GM23338 (cell line): ENCODE results near the gene ZFHX3. TPM values are rescaled to one million over a fixed set of nuclear protein-coding genes. Genes with fewer than 3 reads are reported as not detected.

ENCODE experiments used
- ATAC-seq: fragments of 200-7000 bp; cut with Tn5 transposase; 3 replicates; pipeline ENCODE4 v1.9.1; 2020
- DNase-seq: peaks from one replicate; pipeline ENCODE4 v3.0.0-alpha.2; 2015; ENCODE audit warnings: low spot score
- H2AFZ ChIP-seq: fragments of 200-600 bp; sonication (generic); 2 replicates; pipeline ENCODE4 v1.8.0; 2016; ENCODE audit warnings: antibody characterized with exemption, mild to moderate bottlenecking, moderate library complexity
- H3F3A ChIP-seq: fragments of 200-600 bp; sonication (generic); replicated peaks from 2 replicates; pipeline ENCODE4 v1.8.0; 2017; ENCODE audit warnings: antibody characterized with exemption, mixed run types, low read depth
- H3K27ac ChIP-seq: fragments of 200-600 bp; sonication (generic); 2 replicates; pipeline ENCODE4 v1.6.1; 2016; ENCODE audit warnings: low read depth
- H3K27me3 ChIP-seq: fragments of 200-600 bp; sonication (generic); 2 replicates; pipeline ENCODE4 v1.8.0; 2016; ENCODE audit warnings: mild to moderate bottlenecking, mixed run types, moderate library complexity; ENCODE audit not compliant: insufficient read depth
- H3K36me3 ChIP-seq: fragments of 200-600 bp; sonication (generic); 2 replicates; pipeline ENCODE4 v1.8.0; 2016; ENCODE audit warnings: mild to moderate bottlenecking; ENCODE audit not compliant: insufficient read depth
- H3K4me1 ChIP-seq: fragments of 200-600 bp; sonication (generic); 2 replicates; pipeline ENCODE4 v1.8.0; 2016; ENCODE audit warnings: mild to moderate bottlenecking, moderate library complexity; ENCODE audit not compliant: insufficient read depth
- H3K4me2 ChIP-seq: fragments of 200-600 bp; sonication (generic); 2 replicates; pipeline ENCODE4 v1.7.1; 2017; ENCODE audit warnings: mixed run types
- H3K4me3 ChIP-seq: fragments of 200-600 bp; sonication (generic); 2 replicates; pipeline ENCODE4 v1.6.1; 2016; ENCODE audit warnings: mixed run types
- H3K79me2 ChIP-seq: fragments of 200-600 bp; sonication (generic); replicated peaks from 2 replicates; pipeline ENCODE4 v1.8.0; 2017; ENCODE audit warnings: mild to moderate bottlenecking; ENCODE audit not compliant: insufficient read depth
- H3K9me2 ChIP-seq: fragments of 200-600 bp; sonication (generic); 2 replicates; pipeline ENCODE4 v1.8.0; 2017; ENCODE audit not compliant: insufficient read depth
- H4K20me1 ChIP-seq: fragments of 200-600 bp; sonication (generic); replicated peaks from 2 replicates; pipeline ENCODE4 v1.8.0; 2017; ENCODE audit warnings: mild to moderate bottlenecking; ENCODE audit not compliant: insufficient read depth
- H3K27ac Mint-ChIP-seq: 2 replicates; pipeline ENCODE4 v1.8.0; 2020; ENCODE audit warnings: inconsistent platforms, mild to moderate bottlenecking, moderate library complexity, mixed read lengths
- H3K27me3 Mint-ChIP-seq: 3 replicates; pipeline ENCODE4 v1.8.0; 2022; ENCODE audit warnings: low read depth, mild to moderate bottlenecking, moderate library complexity, mixed read lengths, inconsistent platforms; ENCODE audit not compliant: insufficient read depth, poor library complexity
- H3K36me3 Mint-ChIP-seq: 3 replicates; pipeline ENCODE4 v1.8.0; 2021; ENCODE audit warnings: low read depth, mild to moderate bottlenecking, inconsistent platforms, moderate library complexity, mixed read lengths
- H3K4me1 Mint-ChIP-seq: 3 replicates; pipeline ENCODE4 v1.8.0; 2020; ENCODE audit warnings: mild to moderate bottlenecking, inconsistent platforms, mixed read lengths
- H3K4me3 Mint-ChIP-seq: 3 replicates; pipeline ENCODE4 v1.8.0; 2021; ENCODE audit warnings: moderate library complexity, mild to moderate bottlenecking, inconsistent platforms, mixed read lengths
- H3K9me3 Mint-ChIP-seq: 3 replicates; pipeline ENCODE4 v1.8.0; 2020; ENCODE audit warnings: moderate library complexity, mild to moderate bottlenecking, inconsistent platforms, mixed read lengths
- CREB1 ChIP-seq: fragments of 250-450 bp; sonication (Bioruptor Pico); IDR thresholded peaks from 2 replicates; pipeline ENCODE4 v1.5.0; 2020; ENCODE audit warnings: low read depth, mild to moderate bottlenecking, moderate library complexity
- CTCF ChIP-seq, 2 experiments: fragments of 200-600 bp in 1 of 2; sonication (generic) in 1 of 2; conservative IDR thresholded peaks; 2 replicates each; pipeline versions ENCODE4 v1.5.1 to v1.6.1; 2016 to 2017; ENCODE audit warnings: antibody characterized with exemption in 2 of 2, low read depth in 2 of 2, mild to moderate bottlenecking in 2 of 2, moderate library complexity in 1 of 2
- ETS1 ChIP-seq: IDR thresholded peaks from 2 replicates; pipeline ENCODE4 v1.6.1; 2016; ENCODE audit warnings: antibody characterized with exemption
- EZH2 ChIP-seq: fragments of 200-600 bp; sonication (generic); IDR thresholded peaks from one replicate; pipeline ENCODE4 v1.8.0; 2017; ENCODE audit warnings: antibody characterized with exemption, mild to moderate bottlenecking, low read depth; ENCODE audit not compliant: unreplicated experiment
- JUNB ChIP-seq: IDR thresholded peaks from one replicate; pipeline ENCODE4 v1.6.1; 2016; ENCODE audit warnings: antibody characterized with exemption; ENCODE audit not compliant: unreplicated experiment
- REST ChIP-seq: IDR thresholded peaks from one replicate; pipeline ENCODE4 v1.6.1; 2018; ENCODE audit warnings: antibody characterized with exemption; ENCODE audit not compliant: unreplicated experiment
- STAT1 ChIP-seq: IDR thresholded peaks from one replicate; pipeline ENCODE4 v1.6.1; 2016; ENCODE audit warnings: antibody characterized with exemption; ENCODE audit not compliant: unreplicated experiment
- ZNF462 ChIP-seq: fragments of 250-450 bp; sonication (Bioruptor Pico); IDR thresholded peaks from 2 replicates; pipeline ENCODE4 v1.5.0; 2020; ENCODE audit warnings: mild to moderate bottlenecking, moderate library complexity
- polyA plus RNA-seq: library from polyadenylated mRNA; unstranded; fragments of >200 nt; fragmentation: Nextera tagmentation; extraction: Ambion mirVana; gene quantifications from 2 replicates; pipeline ENCODE4 v1.2.1, GENCODE V29; 2016
- total RNA-seq: library from RNA; depleted of rRNA; stranded (reverse); fragments of >200 nt; shearing (Covaris generic); gene quantifications from 2 replicates; pipeline ENCODE4 v1.2.3, GENCODE V29; 2014

The ZFHX3 gene
- total and polyA plus RNA-seq, 2 experiments from 2014 or later: 1.0 to 1.5 TPM

- TF ChIP-seq REST: no peak
Measured at GRCh38 chr16:73012341-73012740, 35.6 kb downstream of the ZFHX3 start (continued).

- Histone ChIP-seq H3K4me1 (no peaks in the 10 kb centered on the region; the same call in 1 of the 2 replicates), H3K27me3 (no peaks in the 10 kb centered on the region), H2AFZ (no peak overlapping the region), H3K36me3 (no peaks in the 10 kb centered on the region), H3K9me2 (no peaks in the 10 kb centered on the region), H3K4me3 (no peak overlapping the region), H4K20me1 (no peaks in the 10 kb centered on the region), H3K27ac (no peak overlapping the region), H3K4me2 (no peak overlapping the region), H3F3A (no peaks in the 10 kb centered on the region), H3K79me2 (no peaks in the 10 kb centered on the region)
- Mint-ChIP-seq H3K4me3 (no peak overlapping the region), H3K9me3 (no peaks in the 10 kb centered on the region), H3K4me1 (peaks cover 13% of the 10 kb centered on the region), H3K27me3 (peaks cover 2% of the 10 kb centered on the region), H3K27ac (no peak overlapping the region), H3K36me3 (no peaks in the 10 kb centered on the region)
- DNase-seq: no peak
- ATAC-seq: peak; percentile 61
- TF ChIP-seq ETS1 (no peak), CREB1 (CRISPR knock-in tag) (no peak), STAT1 (no peak), REST (no peak), EZH2 (no peak), JUNB (no peak), CTCF (conservative IDR thresholded peaks at IDR 0.05; ENCODE audit: low read depth in 2 of 2) (peak; percentile 14 to 58; a peak in 2 of 4 replicates), ZNF462 (CRISPR knock-in tag) (0 out of 2 replicates have a peak, but pooled peaks have one; percentile 29)
Measured at GRCh38 chr16:73011926-73012325, 36.0 kb downstream of the ZFHX3 start.
